HEK293T (cell line): ENCODE results near the gene KLF5.

Experiments
- FOXA1 ChIP-seq: fragments of 450-650 bp; IDR thresholded peaks from 2 replicates; pipeline ENCODE4 v1.6.1; 2016; ENCODE audit warnings: mild to moderate bottlenecking
- FOXK2 ChIP-seq: fragments of 450-650 bp; IDR thresholded peaks from 2 replicates; pipeline ENCODE4 v1.6.1; 2016; ENCODE audit warnings: mild to moderate bottlenecking
- HDGF ChIP-seq: fragments of 450-650 bp; IDR thresholded peaks from 2 replicates; pipeline ENCODE4 v1.6.1; 2017; ENCODE audit warnings: antibody characterized with exemption, borderline replicate concordance
- SUZ12 ChIP-seq: fragments of 450-650 bp; IDR thresholded peaks from 2 replicates; pipeline ENCODE4 v1.6.1; 2016; ENCODE audit warnings: mild to moderate bottlenecking
- TF ChIP-seq, protein P1 (sequence below): fragments of 450-650 bp; IDR thresholded peaks from 2 replicates; pipeline ENCODE4 v1.6.1; 2016

DNA sequence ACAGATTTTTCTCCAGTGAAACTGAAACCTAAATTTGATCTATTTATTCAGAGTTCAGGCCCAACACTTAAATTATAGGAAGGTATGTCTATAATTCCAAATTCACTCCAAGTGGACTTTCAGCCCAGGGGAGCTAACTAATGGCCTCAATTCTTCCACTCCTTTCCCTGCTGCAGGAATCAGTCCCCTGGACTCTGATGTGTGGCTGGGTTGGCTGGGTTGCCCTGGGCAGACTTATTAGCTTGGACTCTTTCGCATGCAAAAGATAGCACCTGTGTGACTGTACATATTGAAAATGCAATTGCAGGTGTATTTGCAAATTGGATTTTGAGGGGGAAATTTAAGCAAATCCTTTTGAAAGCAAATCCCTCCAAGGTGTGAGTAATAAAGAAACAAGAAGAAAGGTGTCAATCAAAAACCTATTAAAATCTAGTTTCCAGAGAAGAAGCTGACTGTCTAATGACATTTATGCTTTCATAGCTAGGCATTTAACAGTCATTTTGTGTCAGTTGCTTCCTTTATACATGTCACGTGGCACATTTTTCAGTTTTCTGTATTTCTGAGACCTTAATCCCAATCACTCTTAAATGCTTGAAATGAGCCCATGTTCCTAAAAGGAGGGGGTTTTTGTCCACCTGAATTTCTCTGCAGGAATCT, 42.7 kb downstream of the KLF5 start:
- TF ChIP-seq SUZ12 (no peak), FOXA1 (no peak), FOXK2 (no peak), HDGF (no peak)
- TF ChIP-seq, protein P1, sequence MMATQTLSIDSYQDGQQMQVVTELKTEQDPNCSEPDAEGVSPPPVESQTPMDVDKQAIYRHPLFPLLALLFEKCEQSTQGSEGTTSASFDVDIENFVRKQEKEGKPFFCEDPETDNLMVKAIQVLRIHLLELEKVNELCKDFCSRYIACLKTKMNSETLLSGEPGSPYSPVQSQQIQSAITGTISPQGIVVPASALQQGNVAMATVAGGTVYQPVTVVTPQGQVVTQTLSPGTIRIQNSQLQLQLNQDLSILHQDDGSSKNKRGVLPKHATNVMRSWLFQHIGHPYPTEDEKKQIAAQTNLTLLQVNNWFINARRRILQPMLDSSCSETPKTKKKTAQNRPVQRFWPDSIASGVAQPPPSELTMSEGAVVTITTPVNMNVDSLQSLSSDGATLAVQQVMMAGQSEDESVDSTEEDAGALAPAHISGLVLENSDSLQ, result no peak
